Parathyroid adenoma (tissue), 2 donors: ENCODE data around the gene NT5C.
A peak's percentile ranks its signal among the peaks of the same experiment; 100 is the strongest.

Source experiments
- H2AFZ ChIP-seq: fragments of 300-600 bp; sonication (generic); one replicate; pipeline ENCODE4 v1.7.0; 2017; ENCODE audit warnings: antibody characterized with exemption, mild to moderate bottlenecking
- H3K27ac ChIP-seq: fragments of 300-600 bp; sonication (generic); one replicate; pipeline ENCODE4 v1.7.0; 2017
- H3K27me3 ChIP-seq: fragments of 300-600 bp; sonication (generic); one replicate; pipeline ENCODE4 v1.7.0; 2017; ENCODE audit warnings: low read length; ENCODE audit not compliant: control insufficient read depth, insufficient read depth
- H3K36me3 ChIP-seq: fragments of 300-600 bp; sonication (generic); one replicate; pipeline ENCODE4 v1.7.0; 2017; ENCODE audit warnings: low read length; ENCODE audit not compliant: control insufficient read depth, insufficient read depth
- H3K4me1 ChIP-seq: fragments of 300-600 bp; sonication (generic); one replicate; pipeline ENCODE4 v1.7.0; 2017; ENCODE audit warnings: control low read depth
- H3K4me2 ChIP-seq: fragments of 300-600 bp; sonication (generic); one replicate; pipeline ENCODE4 v1.7.0; 2017; ENCODE audit warnings: low read length
- H3K4me3 ChIP-seq: fragments of 300-600 bp; sonication (generic); one replicate; pipeline ENCODE4 v1.7.0; 2017; ENCODE audit warnings: low read depth, low read length
- H3K79me2 ChIP-seq: fragments of 300-600 bp; sonication (generic); one replicate; pipeline ENCODE4 v1.7.0; 2017; ENCODE audit warnings: control low read depth
- H3K9ac ChIP-seq: fragments of 300-600 bp; sonication (generic); one replicate; pipeline ENCODE4 v1.7.0; 2017; ENCODE audit warnings: mild to moderate bottlenecking
- H3K9me3 ChIP-seq: fragments of 300-600 bp; sonication (generic); one replicate; pipeline ENCODE4 v1.7.0; 2017; ENCODE audit warnings: low read length; ENCODE audit not compliant: control insufficient read depth
- CTCF ChIP-seq: fragments of 300-600 bp; sonication (generic); IDR thresholded peaks from one replicate; pipeline ENCODE4 v1.7.0; 2017; ENCODE audit warnings: antibody characterized with exemption, mild to moderate bottlenecking
- donor health status: primary hyperparathyroidism.

The NT5C gene

GRCh38 chr17:75094871-75095399 is 36.6 kb downstream of the NT5C start:
- no peaks in the 10 kb centered on the region for H3K36me3 ChIP-seq
- no peak overlapping the region for H3K27ac ChIP-seq
- H3K79me2 ChIP-seq = no peaks in the 10 kb centered on the region
- no peaks in the 10 kb centered on the region for H3K27me3 ChIP-seq
- peaks cover 11% of the 10 kb centered on the region for H3K4me1 ChIP-seq
- H3K4me3 ChIP-seq = no peak overlapping the region
- TF ChIP-seq CTCF = no peak
- no peak overlapping the region for H3K4me2 ChIP-seq
- H3K9ac ChIP-seq = no peak overlapping the region
- no peak overlapping the region for H2AFZ ChIP-seq
- no peaks in the 10 kb centered on the region for H3K9me3 ChIP-seq

GRCh38 chr17:75093548-75094158 is 37.9 kb downstream of the NT5C start:
- peaks cover 11% of the 10 kb centered on the region for H3K4me1 ChIP-seq

GRCh38 chr17:75091855-75092327 is 39.7 kb downstream of the NT5C start:
- Histone ChIP-seq H3K27ac (no peak overlapping the region), H3K79me2 (peaks cover 4% of the 10 kb centered on the region), H3K9me3 (no peaks in the 10 kb centered on the region), H3K9ac (no peak overlapping the region), H3K4me1 (peaks cover 20% of the 10 kb centered on the region), H3K4me3 (no peak overlapping the region), H3K4me2 (no peak overlapping the region), H3K36me3 (no peaks in the 10 kb centered on the region), H2AFZ (no peak overlapping the region), H3K27me3 (no peaks in the 10 kb centered on the region)
- TF ChIP-seq CTCF = no peak

More at GRCh38 chr17:75093548-75094158, 37.9 kb downstream of the NT5C start:
- TF ChIP-seq CTCF = no peak
- H3K27ac ChIP-seq = no peak overlapping the region
- H2AFZ ChIP-seq = no peak overlapping the region
- H3K9me3 ChIP-seq = no peaks in the 10 kb centered on the region
- H3K9ac ChIP-seq = no peak overlapping the region
- H3K36me3 ChIP-seq = no peaks in the 10 kb centered on the region
- no peak overlapping the region for H3K4me2 ChIP-seq
- no peaks in the 10 kb centered on the region for H3K27me3 ChIP-seq
- H3K4me3 ChIP-seq = no peak overlapping the region
- no peaks in the 10 kb centered on the region for H3K79me2 ChIP-seq

GRCh38 chr17:75090871-75091854 is 40.4 kb downstream of the NT5C start:
- H3K79me2 ChIP-seq = peaks cover 4% of the 10 kb centered on the region
- H3K36me3 ChIP-seq = no peaks in the 10 kb centered on the region
- H3K27me3 ChIP-seq = no peaks in the 10 kb centered on the region
- H3K4me3 ChIP-seq = no peak overlapping the region
- peak overlapping the region; percentile 22 for H3K4me2 ChIP-seq
- H3K9me3 ChIP-seq = no peaks in the 10 kb centered on the region
- H3K27ac ChIP-seq = peak overlapping the region; percentile 37
- H3K4me1 ChIP-seq = peaks cover 20% of the 10 kb centered on the region
- H2AFZ ChIP-seq = peak overlapping the region; percentile 73
- no peak for TF ChIP-seq CTCF
- H3K9ac ChIP-seq = no peak overlapping the region
